PC-9 (cell line): ENCODE results near the gene FARP1. TPM values are rescaled to one million over a fixed set of nuclear protein-coding genes. Genes with fewer than 3 reads are reported as not detected.

Experiments
- BruUV-seq: library from RNA; stranded (reverse); fragments of 400-500 nt; replicated peaks from 2 replicates; lab custom pipeline; 2021; lab: Mats Ljungman, UMichigan
- CTCF ChIA-PET: fragments of 300-600 bp; sonication (Branson Sonifier 250); formaldehyde crosslinking; loops from one replicate; lab custom pipeline; 2022; ENCODE audit warnings: antibody characterized with exemption; lab: Charles Lee
- POLR2A ChIA-PET: fragments of 300-600 bp; sonication (Branson Sonifier 250); formaldehyde crosslinking; loops from one replicate; lab custom pipeline; 2022; ENCODE audit warnings: antibody characterized with exemption; ENCODE audit not compliant: unreplicated experiment; lab: Charles Lee
- DNase-seq, 2 experiments: peaks; one replicate each; pipeline versions ENCODE4 v3.0.0 to v3.0.0-alpha.2; 2015 to 2022; ENCODE audit warnings: mixed read lengths in 1 of 2
- H2AFZ ChIP-seq: fragments of 200-600 bp; sonication (generic); 2 replicates; pipeline ENCODE4 v1.8.1; 2017; ENCODE audit warnings: antibody characterized with exemption
- H3F3A ChIP-seq: fragments of 200-600 bp; sonication (generic); 2 replicates; pipeline ENCODE4 v1.8.1; 2017; ENCODE audit warnings: antibody characterized with exemption, mild to moderate bottlenecking, low read depth; ENCODE audit not compliant: insufficient read depth
- H3K27ac ChIP-seq: fragments of 200-600 bp; sonication (generic); 2 replicates; pipeline ENCODE4 v1.6.1; 2016; ENCODE audit warnings: mixed run types
- H3K27me3 ChIP-seq: fragments of 200-600 bp; sonication (generic); 2 replicates; pipeline ENCODE4 v1.6.1; 2016; ENCODE audit warnings: low read depth, mixed run types; ENCODE audit not compliant: insufficient read depth
- H3K36me3 ChIP-seq: fragments of 200-600 bp; sonication (generic); 2 replicates; pipeline ENCODE4 v1.6.1; 2016; ENCODE audit warnings: low read depth, mixed run types
- H3K4me1 ChIP-seq: fragments of 200-600 bp; sonication (generic); replicated peaks from 2 replicates; pipeline ENCODE4 v1.6.1; 2016; ENCODE audit warnings: mixed run types; ENCODE audit not compliant: insufficient read depth
- H3K4me2 ChIP-seq: fragments of 200-600 bp; sonication (generic); 2 replicates; pipeline ENCODE4 v1.6.1; 2017; ENCODE audit warnings: mixed run types
- H3K4me3 ChIP-seq: fragments of 200-600 bp; sonication (generic); 2 replicates; pipeline ENCODE4 v1.6.1; 2016; ENCODE audit warnings: mixed run types
- H3K79me2 ChIP-seq: fragments of 200-600 bp; sonication (generic); 2 replicates; pipeline ENCODE4 v1.6.1; 2017; ENCODE audit warnings: low read depth, mixed run types
- H3K9me2 ChIP-seq: fragments of 200-600 bp; sonication (generic); 2 replicates; pipeline ENCODE4 v1.8.1; 2017; ENCODE audit warnings: mild to moderate bottlenecking; ENCODE audit not compliant: insufficient read depth
- H3K9me3 ChIP-seq: fragments of 200-600 bp; sonication (generic); 2 replicates; pipeline ENCODE4 v1.8.1; 2016; ENCODE audit warnings: low read depth; ENCODE audit not compliant: insufficient read depth
- H4K20me1 ChIP-seq: fragments of 200-600 bp; sonication (generic); 2 replicates; pipeline ENCODE4 v1.8.1; 2017; ENCODE audit not compliant: insufficient read depth
- CTCF ChIP-seq: fragments of 200-600 bp; sonication (generic); conservative IDR thresholded peaks from 2 replicates; pipeline ENCODE4 v1.6.1; 2017; ENCODE audit warnings: mixed run types, antibody characterized with exemption, mild to moderate bottlenecking, moderate library complexity
- EZH2 ChIP-seq: fragments of 200-600 bp; sonication (generic); IDR thresholded peaks from 2 replicates; pipeline ENCODE4 v1.8.0; 2017; ENCODE audit warnings: antibody characterized with exemption, low read depth
- intact Hi-C: fragments of 100-400 bp; cut with micrococcal nuclease; formaldehyde crosslinking; loops from one replicate; pipeline ENCODE4 v1.10.0; 2022; ENCODE audit not compliant: unreplicated experiment
- total RNA-seq: library from RNA; stranded (reverse); gene quantifications from 2 replicates; pipeline ENCODE4 v1.2.3, GENCODE V29; 2021

The FARP1 gene
- total RNA-seq, 1 experiment from 2014 or later = 62.1 TPM

GRCh38 chr13:98333486-98333885 lies 190.6 kb downstream of the FARP1 start:
- no peak overlapping the region for H3K4me3 ChIP-seq
- H3K27ac ChIP-seq = no peak overlapping the region
- no peak overlapping the region for H3K4me2 ChIP-seq
- no peaks in the 10 kb centered on the region for H3K79me2 ChIP-seq
- BruUV-seq = no TSS peak
- ChIA-PET CTCF (interaction anchor here (0.6 kb wide), 1 partner anchor 14 kb away, joined by 5 read pairs; no protein-coding TSS in a partner anchor), POLR2A (no interaction called here)
- H3K9me2 ChIP-seq = no peaks in the 10 kb centered on the region
- TF ChIP-seq CTCF (no peak), EZH2 (no peak)
- H3K27me3 ChIP-seq = no peaks in the 10 kb centered on the region
- H4K20me1 ChIP-seq = no peaks in the 10 kb centered on the region
- intact Hi-C loops = no loop called here
- H3K9me3 ChIP-seq = no peaks in the 10 kb centered on the region
- H3K36me3 ChIP-seq = no peaks in the 10 kb centered on the region
- peak in 1 of 2 experiments; percentile 26 for DNase-seq
- H3K4me1 ChIP-seq = no peaks in the 10 kb centered on the region
- H3F3A ChIP-seq = no peaks in the 10 kb centered on the region
- no peak overlapping the region for H2AFZ ChIP-seq

- H4K20me1 ChIP-seq = no peaks in the 10 kb centered on the region
- H3K9me3 ChIP-seq = no peaks in the 10 kb centered on the region
- ChIA-PET CTCF (no interaction called here), POLR2A (no interaction called here)
- no peak overlapping the region for H3K4me3 ChIP-seq
- intact Hi-C loops = no loop called here
- no peaks in the 10 kb centered on the region for H3F3A ChIP-seq
- no peaks in the 10 kb centered on the region for H3K36me3 ChIP-seq
- no peak for DNase-seq
- no peak overlapping the region for H3K4me2 ChIP-seq
- H3K27me3 ChIP-seq = no peaks in the 10 kb centered on the region
- no peak overlapping the region for H3K27ac ChIP-seq
- no peak overlapping the region for H2AFZ ChIP-seq
- H3K79me2 ChIP-seq = no peaks in the 10 kb centered on the region
- TF ChIP-seq EZH2 (no peak), CTCF (no peak)
- BruUV-seq = no TSS peak
- no peaks in the 10 kb centered on the region for H3K4me1 ChIP-seq
- no peaks in the 10 kb centered on the region for H3K9me2 ChIP-seq
Observed at GRCh38 chr13:98334620-98335205, 191.8 kb downstream of the FARP1 start.

GRCh38 chr13:98335721-98336120 lies 192.8 kb downstream of the FARP1 start:
- no peak overlapping the region for H3K27ac ChIP-seq
- H3K4me1 ChIP-seq = no peaks in the 10 kb centered on the region
- no TSS peak for BruUV-seq
- no peak overlapping the region for H3K4me2 ChIP-seq
- no peaks in the 10 kb centered on the region for H3K27me3 ChIP-seq
- no peaks in the 10 kb centered on the region for H3K36me3 ChIP-seq
- TF ChIP-seq CTCF = no peak
- no peak for TF ChIP-seq EZH2
- intact Hi-C loops = no loop called here
- DNase-seq = no peak
- POLR2A ChIA-PET = no interaction called here
- H2AFZ ChIP-seq = no peak overlapping the region
- H3K9me2 ChIP-seq = no peaks in the 10 kb centered on the region
- H3K9me3 ChIP-seq = no peaks in the 10 kb centered on the region
- CTCF ChIA-PET = no interaction called here
- no peak overlapping the region for H3K4me3 ChIP-seq
- no peaks in the 10 kb centered on the region for H3F3A ChIP-seq
- no peaks in the 10 kb centered on the region for H3K79me2 ChIP-seq
- no peaks in the 10 kb centered on the region for H4K20me1 ChIP-seq
